SK-N-SH treated with all-trans-retinoic acid at 6 μM for 48 hours (cell line): ENCODE measurements around the gene CNPY3.

Source experiments
- GLIS3 ChIP-seq: fragments of 250-450 bp; sonication (Bioruptor Pico); IDR thresholded peaks from 2 replicates; pipeline ENCODE4 v1.5.0; 2020; ENCODE audit warnings: mild to moderate bottlenecking, moderate library complexity
- ISL1 ChIP-seq: fragments of 250-450 bp; sonication (Bioruptor Pico); IDR thresholded peaks from 2 replicates; pipeline ENCODE4 v2.1.2; 2022; ENCODE audit warnings: mild to moderate bottlenecking, moderate library complexity
- OSR1 ChIP-seq: fragments of 250-450 bp; sonication (Bioruptor Pico); IDR thresholded peaks from 2 replicates; pipeline ENCODE4 v1.8.0; 2022; ENCODE audit warnings: moderate library complexity, mild to moderate bottlenecking, inconsistent platforms
- RARB ChIP-seq: fragments of 250-450 bp; sonication (Bioruptor Pico); IDR thresholded peaks from 2 replicates; pipeline ENCODE4 v1.8.0; 2021; ENCODE audit warnings: mild to moderate bottlenecking, moderate library complexity
- ZFP3 ChIP-seq: fragments of 250-450 bp; sonication (Bioruptor Pico); IDR thresholded peaks from 2 replicates; pipeline ENCODE4 v1.5.0; 2020; ENCODE audit warnings: mild to moderate bottlenecking, moderate library complexity

DNA sequence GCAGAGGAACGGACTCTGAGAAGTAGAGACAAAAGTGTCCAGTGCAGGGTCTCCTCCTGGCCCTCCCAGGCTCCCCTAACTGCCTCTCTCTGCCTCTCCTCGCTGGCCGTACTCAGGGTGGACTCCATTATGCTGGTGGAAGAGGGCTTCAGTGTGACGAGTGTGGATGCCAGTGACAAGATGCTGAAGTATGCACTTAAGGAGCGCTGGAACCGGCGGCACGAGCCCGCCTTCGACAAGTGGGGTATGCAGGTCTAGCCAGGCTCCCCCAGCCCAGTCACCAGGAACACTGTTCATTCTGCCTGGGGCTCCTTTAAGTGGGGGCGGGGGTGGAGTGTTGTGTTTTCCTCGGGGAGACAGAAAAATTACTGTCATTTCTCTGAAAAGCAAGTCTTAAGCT, 32.8 kb downstream of the CNPY3 start:
- no peak for TF ChIP-seq ZFP3 (CRISPR knock-in tag)
- no peak for TF ChIP-seq OSR1 (CRISPR knock-in tag)
- TF ChIP-seq ISL1 (CRISPR knock-in tag): no peak
- no peak for TF ChIP-seq RARB
- no peak for TF ChIP-seq GLIS3
